Right lobe of liver (tissue), 6 donors: ENCODE results near the gene CCDC183. TPM values are rescaled to one million over a fixed set of nuclear protein-coding genes. Genes with fewer than 3 reads are reported as not detected.

Experiments
- ATAC-seq, 4 donors: fragments of 200-7000 bp; cut with Tn5 transposase; one replicate each; pipeline ENCODE4 v1.9.1; 2020; ENCODE audit warnings: mild to moderate bottlenecking in 4 of 4, moderate library complexity in 4 of 4
- DNase-seq, 3 donors: peaks; one replicate each; pipeline ENCODE4 v3.0.0-alpha.2; 2020
- H3K27ac ChIP-seq, 3 donors: fragments of 200-600 bp; one replicate each; pipeline ENCODE4 v1.8.0; 2022
- H3K27me3 ChIP-seq, 2 donors: fragments of 200-600 bp; one replicate each; pipeline ENCODE4 v1.8.0; 2022
- H3K36me3 ChIP-seq, 4 donors: fragments of 200-600 bp; sonication (generic) in 1 of 4; one replicate each; pipeline versions ENCODE4 v1.5.1 to v1.8.0; 2017 to 2022; ENCODE audit warnings: control low read depth in 1 of 4
- H3K4me1 ChIP-seq, 4 donors: fragments of 200-600 bp; sonication (generic) in 1 of 4; one replicate each; pipeline versions ENCODE4 v1.5.1 to v1.8.0; 2017 to 2022; ENCODE audit warnings: control low read depth in 1 of 4
- H3K4me3 ChIP-seq, 3 donors: fragments of 200-600 bp; one replicate each; pipeline ENCODE4 v1.8.0; 2022
- H3K9me3 ChIP-seq, 4 donors: fragments of 200-600 bp; sonication (generic) in 1 of 4; one replicate each; pipeline versions ENCODE4 v1.5.1 to v1.8.0; 2017 to 2022; ENCODE audit warnings: control low read depth in 1 of 4
- POLR2A ChIP-seq: fragments of 450-650 bp; IDR thresholded peaks from one replicate; pipeline ENCODE4 v1.6.1; 2017; ENCODE audit warnings: antibody characterized with exemption, mild to moderate bottlenecking
- WGBS: methylation state at CpG from one replicate; pipeline ENCODE4 v1.1.6; 2018; ENCODE audit warnings: low coverage, low lambda C conversion rate; ENCODE audit not compliant: insufficient coverage; ENCODE audit errors: missing lambda C conversion rate; 5-methylcytosine and 5-hydroxymethylcytosine counted together
- intact Hi-C, 2 donors: fragments of 100-400 bp; cut with DNase I; formaldehyde crosslinking; loops; one replicate each; pipeline versions ENCODE4 v1.11.2 to v1.14.1; 2022
- total RNA-seq, 6 experiments: library from RNA; depleted of rRNA in 2 of 6; stranded (reverse); fragments of >200 nt in 2 of 6; fragmentation: NEBNext Ultra II Directional in 3 of 6; extraction: Animal tissue kit (Norgen Biotek cat#: 25700) in 3 of 6; gene quantifications; one replicate each; pipeline versions ENCODE4 v1.1.0 to v1.2.4, GENCODE V29; 2016 to 2023
- TF ChIP-seq, protein P1 (sequence below), 4 donors: fragments of 200-600 bp in 3 of 4; fragments of 450-650 bp in 1 of 4; IDR thresholded peaks; one replicate each; pipeline versions ENCODE4 v1.5.1 to v1.8.0; 2016 to 2022; ENCODE audit warnings: antibody characterized with exemption in 4 of 4, mild to moderate bottlenecking in 2 of 4
- donor health status: DM: no; HTN: yes; CAD: no.
- donor health status: DM: no; HTN: no; CAD: no.
- donor health status: DM: no; HTN: no; CAD: no.
- donor health status: DM: no; HTN: yes; CAD: no.
- donor health status: DM: no; HTN: yes; CAD: no.

The CCDC183 gene
- total RNA-seq, 6 experiments from 2014 or later = 0.43 to 1.2 (median 0.74) TPM; not detected in 1

GRCh38 chr9:136789523-136789937 is 6.6 kb upstream of the CCDC183 start:
- TF ChIP-seq, protein P1, sequence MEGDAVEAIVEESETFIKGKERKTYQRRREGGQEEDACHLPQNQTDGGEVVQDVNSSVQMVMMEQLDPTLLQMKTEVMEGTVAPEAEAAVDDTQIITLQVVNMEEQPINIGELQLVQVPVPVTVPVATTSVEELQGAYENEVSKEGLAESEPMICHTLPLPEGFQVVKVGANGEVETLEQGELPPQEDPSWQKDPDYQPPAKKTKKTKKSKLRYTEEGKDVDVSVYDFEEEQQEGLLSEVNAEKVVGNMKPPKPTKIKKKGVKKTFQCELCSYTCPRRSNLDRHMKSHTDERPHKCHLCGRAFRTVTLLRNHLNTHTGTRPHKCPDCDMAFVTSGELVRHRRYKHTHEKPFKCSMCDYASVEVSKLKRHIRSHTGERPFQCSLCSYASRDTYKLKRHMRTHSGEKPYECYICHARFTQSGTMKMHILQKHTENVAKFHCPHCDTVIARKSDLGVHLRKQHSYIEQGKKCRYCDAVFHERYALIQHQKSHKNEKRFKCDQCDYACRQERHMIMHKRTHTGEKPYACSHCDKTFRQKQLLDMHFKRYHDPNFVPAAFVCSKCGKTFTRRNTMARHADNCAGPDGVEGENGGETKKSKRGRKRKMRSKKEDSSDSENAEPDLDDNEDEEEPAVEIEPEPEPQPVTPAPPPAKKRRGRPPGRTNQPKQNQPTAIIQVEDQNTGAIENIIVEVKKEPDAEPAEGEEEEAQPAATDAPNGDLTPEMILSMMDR (IDR thresholded peaks at IDR 0.05) = no peak
- no peak for TF ChIP-seq POLR2A
- peak overlapping the region in 1 of 3 donors; percentile 2 for H3K27ac ChIP-seq
- peaks cover 0 to 48% (median 18%) of the 10 kb centered on the region in 4 donors for H3K4me1 ChIP-seq
- 44% methylated on average over 1 of the region's 3 CpGs for WGBS
- H3K4me3 ChIP-seq = no peak overlapping the region
- no peaks in the 10 kb centered on the region for H3K27me3 ChIP-seq
- no peak for DNase-seq
- no peaks in the 10 kb centered on the region for H3K36me3 ChIP-seq
- no peak for ATAC-seq
- no peaks in the 10 kb centered on the region for H3K9me3 ChIP-seq
- intact Hi-C loops = loop anchor here in 1 of 2 donors (5.0 kb wide), 1 partner anchor 248 kb away; no protein-coding TSS in a partner anchor

DNA sequence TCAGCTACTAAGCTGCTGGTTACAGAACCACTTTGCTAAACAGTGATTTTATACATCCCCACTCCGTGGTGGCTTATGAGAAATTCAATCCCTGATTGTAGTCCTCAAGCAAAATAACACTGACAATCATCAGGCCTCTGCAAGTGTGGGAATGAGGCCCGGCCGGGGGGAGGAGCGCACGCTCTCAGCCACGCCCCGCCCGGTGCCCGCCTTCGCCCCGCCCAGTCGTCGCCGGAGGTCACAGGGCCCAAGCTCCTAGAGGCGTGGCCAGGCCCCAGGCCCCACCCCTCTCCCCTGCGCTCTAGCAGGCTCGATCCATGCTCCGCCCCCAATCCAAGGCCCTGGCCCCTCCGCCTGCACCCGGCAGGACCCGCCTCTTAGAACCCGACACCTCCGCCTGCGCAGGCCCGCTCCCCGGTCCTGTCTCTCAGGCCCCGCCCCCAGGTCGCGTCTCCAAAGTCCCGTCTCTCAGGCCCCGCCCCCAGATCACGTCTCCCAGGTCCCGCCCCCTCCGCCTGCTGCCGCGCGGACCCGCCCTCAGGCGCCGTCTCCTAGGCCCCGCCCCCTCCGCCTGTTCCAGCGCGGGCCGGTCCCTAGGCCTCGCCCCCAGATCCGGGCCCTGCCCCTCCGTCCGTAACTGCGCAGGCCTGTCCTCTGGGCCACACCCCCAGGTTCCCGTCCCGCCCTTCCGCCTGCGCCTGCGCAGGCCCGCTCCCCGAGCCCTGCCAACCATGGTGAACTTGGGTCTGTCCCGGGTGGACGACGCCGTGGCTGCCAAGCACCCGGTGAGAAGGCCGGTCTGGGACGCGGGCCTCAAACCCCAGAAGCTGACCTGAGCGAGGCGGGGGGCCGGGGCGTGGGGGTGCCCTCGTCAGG is 5.3 kb upstream of the CCDC183 start, which contains the start of gene TMEM141:
Gene TMEM141, plus strand, starts transcription at position 705 of the 876 bp plus-strand sequence. Its CDS starts 27 bp downstream, at position 732.
- peak; percentile 100 for DNase-seq
- H3K9me3 ChIP-seq = no peaks in the 10 kb centered on the region
- no peaks in the 10 kb centered on the region for H3K27me3 ChIP-seq
- peak within 1 kb of the TSS; percentile 73 to 80 (median 78) for H3K4me3 ChIP-seq
- ATAC-seq = peak; percentile 89 to 95 (median 91)
- no peaks in the 10 kb centered on the region for H3K36me3 ChIP-seq
- peak within 1 kb of the TSS; percentile 84 to 90 (median 84) for H3K27ac ChIP-seq
- TF ChIP-seq, protein P1 (IDR thresholded peaks at IDR 0.05) = no peak
- TF ChIP-seq POLR2A = peak; percentile 83
- WGBS = 0% methylated on average over 3 of the region's 70 CpGs
- intact Hi-C loops = no loop called here
- H3K4me1 ChIP-seq = peaks cover 0 to 47% (median 17%) of the 10 kb centered on the region in 4 donors

DNA sequence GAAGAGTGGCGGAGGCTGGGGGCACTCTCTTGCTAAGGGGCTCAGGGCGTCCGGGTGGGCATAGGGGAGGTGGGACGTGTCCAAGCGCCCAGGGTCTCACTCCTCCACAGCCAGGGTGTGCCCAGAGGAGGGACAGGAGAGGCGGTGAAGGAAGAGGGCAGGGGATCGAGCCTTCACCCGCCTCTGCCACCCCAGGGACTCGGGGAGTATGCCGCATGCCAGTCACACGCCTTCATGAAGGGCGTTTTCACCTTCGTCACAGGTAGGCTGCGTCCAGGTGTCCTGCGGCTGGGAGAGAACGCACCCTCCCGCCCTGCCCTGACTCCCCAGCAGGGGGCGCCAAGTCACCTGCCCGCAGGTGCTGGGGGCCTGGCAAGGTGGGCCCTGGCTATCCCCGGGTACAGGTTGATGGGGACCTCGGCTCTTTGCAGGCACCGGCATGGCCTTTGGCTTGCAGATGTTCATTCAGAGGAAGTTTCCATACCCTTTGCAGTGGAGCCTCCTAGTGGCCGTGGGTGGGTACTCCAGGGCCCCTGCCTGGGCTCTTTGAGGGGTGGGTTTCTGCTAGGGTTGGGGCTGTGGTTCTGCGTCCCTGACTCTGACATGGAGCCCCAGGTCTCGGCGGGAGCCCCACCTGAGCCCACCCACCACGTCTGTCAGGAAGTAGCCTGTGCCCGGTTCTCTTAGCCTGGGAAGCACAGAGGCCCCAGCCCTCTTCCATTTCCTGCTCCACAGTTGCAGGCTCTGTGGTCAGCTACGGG is 4.4 kb upstream of the CCDC183 start:
- intact Hi-C loops = no loop called here
- peaks cover 0 to 40% (median 13%) of the 10 kb centered on the region in 4 donors for H3K4me1 ChIP-seq
- no peaks in the 10 kb centered on the region for H3K9me3 ChIP-seq
- H3K27ac ChIP-seq = peak overlapping the region; percentile 84 to 90 (median 84)
- H3K4me3 ChIP-seq = peak overlapping the region; percentile 73 to 80 (median 78)
- WGBS = 8% methylated on average over 15 of the region's 29 CpGs
- DNase-seq = peak; percentile 72 to 80 (median 79)
- ATAC-seq = peak; percentile 22 to 34 (median 32)
- H3K27me3 ChIP-seq = no peaks in the 10 kb centered on the region
- TF ChIP-seq, protein P1 (IDR thresholded peaks at IDR 0.05) = peak; percentile 90 to 96 (median 92)
- no peak for TF ChIP-seq POLR2A
- no peaks in the 10 kb centered on the region for H3K36me3 ChIP-seq

GRCh38 chr9:136792321-136793085 is 3.6 kb upstream of the CCDC183 start:
- TF ChIP-seq, protein P1 (IDR thresholded peaks at IDR 0.05) = no peak
- no peak for TF ChIP-seq POLR2A
- Histone ChIP-seq H3K9me3 (no peaks in the 10 kb centered on the region), H3K36me3 (no peaks in the 10 kb centered on the region), H3K27ac (no peak overlapping the region), H3K4me1 (peaks cover 0 to 33% (median 11%) of the 10 kb centered on the region in 4 donors), H3K4me3 (no peak overlapping the region), H3K27me3 (no peaks in the 10 kb centered on the region)
- WGBS = 70% methylated on average over 6 of the region's 15 CpGs
- intact Hi-C loops = no loop called here
- DNase-seq (peak in 1 of 3 donors; percentile 61), ATAC-seq (no peak)
